ENCODE results near the gene CD9.
"Not testable (repeated sequence)": the region's sequence is repeated elsewhere in the genome, so short reads cannot be mapped to it uniquely, and the experiment has no call there.

Gene CD9

GRCh38 chr12:6199531-6200255 lies 507 bp upstream of the CD9 start:
- DNase-seq, result peak; percentile 48

- DNase-seq, result no peak
Measured at GRCh38 chr12:6201213-6201608, 1.0 kb downstream of the CD9 start.

GRCh38 chr12:6201826-6202225 lies 1.6 kb downstream of the CD9 start:
- DNase-seq, result no peak

- DNase-seq, result no peak
Measured at GRCh38 chr12:6202304-6202703, 2.1 kb downstream of the CD9 start.

- no peak for DNase-seq
Measured at GRCh38 chr12:6202846-6203245, 2.6 kb downstream of the CD9 start.

- DNase-seq, result no peak
Measured at GRCh38 chr12:6203601-6204000, 3.4 kb downstream of the CD9 start.

GRCh38 chr12:6204533-6205143 lies 4.4 kb downstream of the CD9 start:
- no peak for DNase-seq

GRCh38 chr12:6205144-6205539 lies 4.9 kb downstream of the CD9 start:
- peak; percentile 26 for DNase-seq

GRCh38 chr12:6205761-6206160 lies 5.6 kb downstream of the CD9 start:
- no peak for DNase-seq

GRCh38 chr12:6206327-6206726 lies 6.1 kb downstream of the CD9 start:
- no peak for DNase-seq

- no peak for DNase-seq
Measured at GRCh38 chr12:6207259-6207925, 7.2 kb downstream of the CD9 start.

- no peak for DNase-seq
Measured at GRCh38 chr12:6208130-6208529, 7.9 kb downstream of the CD9 start.

- DNase-seq, result not testable (repeated sequence)
Measured at GRCh38 chr12:6209428-6209827, 9.2 kb downstream of the CD9 start.

- peak; percentile 83 for DNase-seq
Measured at GRCh38 chr12:6211421-6211869, 11.2 kb downstream of the CD9 start.

- DNase-seq, result no peak
Measured at GRCh38 chr12:6212086-6212485, 11.9 kb downstream of the CD9 start.

GRCh38 chr12:6213969-6214368 lies 13.8 kb downstream of the CD9 start:
- DNase-seq, result no peak

- DNase-seq, result no peak
Measured at GRCh38 chr12:6214633-6215032, 14.4 kb downstream of the CD9 start.

- no peak for DNase-seq
Measured at GRCh38 chr12:6215120-6215807, 15.1 kb downstream of the CD9 start.

- DNase-seq, result peak; percentile 93
Measured at GRCh38 chr12:6215932-6216494, 15.8 kb downstream of the CD9 start.

GRCh38 chr12:6216581-6216980 lies 16.4 kb downstream of the CD9 start:
- no peak for DNase-seq

- DNase-seq, result no peak
Measured at GRCh38 chr12:6218347-6218925, 18.2 kb downstream of the CD9 start.

- DNase-seq, result no peak
Measured at GRCh38 chr12:6219980-6220379, 19.8 kb downstream of the CD9 start.

GRCh38 chr12:6221146-6221545 lies 20.9 kb downstream of the CD9 start:
- no peak for DNase-seq

Data from fibroblast of skin of back (primary cell).